PFSK-1 (cell line): ENCODE data around the gene MGAT5.

ENCODE experiments used
- FOXP2 ChIP-seq: optimal IDR thresholded peaks from 2 replicates; pipeline ENCODE3; 2011; ENCODE audit warnings: borderline replicate concordance, control low read depth, inconsistent platforms; ENCODE audit not compliant: insufficient read depth; ENCODE audit errors: extremely low read length, extremely low read depth
- POLR2AphosphoS5 ChIP-seq: IDR thresholded peaks from 2 replicates; pipeline ENCODE4 v1.6.1; 2012; ENCODE audit warnings: low read depth, mild to moderate bottlenecking, control low read depth, low read length, moderate library complexity
- REST ChIP-seq, 2 experiments: IDR thresholded peaks; 2 replicates each; pipeline versions ENCODE4 v1.6.1 to v1.8.0; 2011 to 2012; ENCODE audit warnings: low read depth in 2 of 2, low read length in 2 of 2, control low read depth in 1 of 2, inconsistent platforms in 1 of 2, mild to moderate bottlenecking in 1 of 2, moderate library complexity in 1 of 2; ENCODE audit not compliant: insufficient read depth in 1 of 2
- SIN3A ChIP-seq: IDR thresholded peaks from 2 replicates; pipeline ENCODE4 v1.6.1; 2012; ENCODE audit warnings: mild to moderate bottlenecking, low read length, moderate library complexity, borderline replicate concordance; ENCODE audit not compliant: insufficient read depth
- TAF1 ChIP-seq: IDR thresholded peaks from 2 replicates; pipeline ENCODE4 v1.6.1; 2012; ENCODE audit warnings: low read length, control low read depth, borderline replicate concordance; ENCODE audit not compliant: insufficient read depth

- no peak for TF ChIP-seq TAF1
- no peak for TF ChIP-seq POLR2AphosphoS5
- TF ChIP-seq REST (IDR thresholded peaks at IDR 0.05; ENCODE audit: insufficient read depth in 1 of 2, low read depth in 2 of 2, low read length in 2 of 2), result no peak
- TF ChIP-seq SIN3A, result no peak
- TF ChIP-seq FOXP2, result no peak
Observed at GRCh38 chr2:134253804-134254203, at the start of gene MGAT5.
